Endothelial cell (in vitro differentiated cells): ENCODE data around the gene NBAS. TPM values are rescaled to one million over a fixed set of nuclear protein-coding genes. Genes with fewer than 3 reads are reported as not detected.

Source experiments
- DNase-seq: peaks from one replicate; pipeline ENCODE4 v3.0.0; 2021; ENCODE audit warnings: low spot score
- H3K27ac Mint-ChIP-seq: one replicate; pipeline ENCODE4 v1.8.0; 2021; ENCODE audit warnings: mixed read lengths, inconsistent platforms; ENCODE audit not compliant: unreplicated experiment
- H3K27me3 Mint-ChIP-seq: one replicate; pipeline ENCODE4 v1.8.0; 2021; ENCODE audit warnings: mild to moderate bottlenecking, moderate library complexity, mixed read lengths, inconsistent platforms; ENCODE audit not compliant: unreplicated experiment
- H3K36me3 Mint-ChIP-seq: one replicate; pipeline ENCODE4 v1.8.0; 2021; ENCODE audit warnings: mild to moderate bottlenecking, low read depth, mixed read lengths, inconsistent platforms; ENCODE audit not compliant: unreplicated experiment
- H3K4me1 Mint-ChIP-seq: one replicate; pipeline ENCODE4 v1.8.0; 2021; ENCODE audit warnings: mild to moderate bottlenecking, mixed read lengths, inconsistent platforms; ENCODE audit not compliant: unreplicated experiment
- H3K4me3 Mint-ChIP-seq: one replicate; pipeline ENCODE4 v1.8.0; 2021; ENCODE audit warnings: mild to moderate bottlenecking, mixed read lengths, inconsistent platforms; ENCODE audit not compliant: unreplicated experiment
- H3K9me3 Mint-ChIP-seq: one replicate; pipeline ENCODE4 v1.8.0; 2021; ENCODE audit warnings: mixed read lengths, inconsistent platforms; ENCODE audit not compliant: unreplicated experiment
- CTCF ChIP-seq: fragments of 200-600 bp; sonication (generic); IDR thresholded peaks from one replicate; pipeline ENCODE4 v1.5.0; 2021; ENCODE audit warnings: antibody characterized with exemption; ENCODE audit not compliant: unreplicated experiment
- total RNA-seq: library from RNA; stranded (reverse); fragmentation: NEBNext Ultra II Directional; extraction: Animal tissue kit (Norgen Biotek cat#: 25700); gene quantifications from one replicate; pipeline ENCODE4 v1.2.1, GENCODE V29; 2021; ENCODE audit not compliant: unreplicated experiment

Gene NBAS
- total RNA-seq, 1 donor from 2014 or later, result 52.8 TPM

- H3K9me3 Mint-ChIP-seq, result no peaks in the 10 kb centered on the region
- no peak for TF ChIP-seq CTCF
- H3K4me3 Mint-ChIP-seq, result no peak overlapping the region
- H3K27ac Mint-ChIP-seq, result no peak overlapping the region
- H3K27me3 Mint-ChIP-seq, result no peaks in the 10 kb centered on the region
- peaks cover 3% of the 10 kb centered on the region for H3K36me3 Mint-ChIP-seq
- DNase-seq, result no peak
- H3K4me1 Mint-ChIP-seq, result no peaks in the 10 kb centered on the region
These were observed 267.7 kb downstream of the NBAS start for GRCh38 chr2:15293262-15293937.

GRCh38 chr2:15287447-15288184 is 273.5 kb downstream of the NBAS start:
- no peak for DNase-seq
- peaks cover 12% of the 10 kb centered on the region for H3K36me3 Mint-ChIP-seq
- no peaks in the 10 kb centered on the region for H3K27me3 Mint-ChIP-seq
- H3K27ac Mint-ChIP-seq, result no peak overlapping the region
- H3K4me1 Mint-ChIP-seq, result peaks cover 11% of the 10 kb centered on the region
- H3K4me3 Mint-ChIP-seq, result no peak overlapping the region
- TF ChIP-seq CTCF, result no peak
- H3K9me3 Mint-ChIP-seq, result no peaks in the 10 kb centered on the region

- H3K27ac Mint-ChIP-seq, result no peak overlapping the region
- peaks cover 11% of the 10 kb centered on the region for H3K4me1 Mint-ChIP-seq
- H3K36me3 Mint-ChIP-seq, result peaks cover 12% of the 10 kb centered on the region
- H3K27me3 Mint-ChIP-seq, result no peaks in the 10 kb centered on the region
- TF ChIP-seq CTCF, result no peak
- no peak overlapping the region for H3K4me3 Mint-ChIP-seq
- H3K9me3 Mint-ChIP-seq, result no peaks in the 10 kb centered on the region
- no peak for DNase-seq
These were observed 276.5 kb downstream of the NBAS start for GRCh38 chr2:15284614-15285013.

GRCh38 chr2:15281681-15282080 is 279.5 kb downstream of the NBAS start:
- no peak for DNase-seq
- no peak for TF ChIP-seq CTCF
- no peak overlapping the region for H3K4me3 Mint-ChIP-seq
- peaks cover 11% of the 10 kb centered on the region for H3K4me1 Mint-ChIP-seq
- H3K9me3 Mint-ChIP-seq, result no peaks in the 10 kb centered on the region
- no peak overlapping the region for H3K27ac Mint-ChIP-seq
- no peaks in the 10 kb centered on the region for H3K27me3 Mint-ChIP-seq
- peaks cover 12% of the 10 kb centered on the region for H3K36me3 Mint-ChIP-seq
